ENCODE measurements around the gene CCDC138. TPM values are rescaled to one million over a fixed set of nuclear protein-coding genes. Genes with fewer than 3 reads are reported as not detected.

The CCDC138 gene
- polyA plus RNA-seq, 3 donors: 0.52 to 2.0 (median 0.88) TPM

DNA sequence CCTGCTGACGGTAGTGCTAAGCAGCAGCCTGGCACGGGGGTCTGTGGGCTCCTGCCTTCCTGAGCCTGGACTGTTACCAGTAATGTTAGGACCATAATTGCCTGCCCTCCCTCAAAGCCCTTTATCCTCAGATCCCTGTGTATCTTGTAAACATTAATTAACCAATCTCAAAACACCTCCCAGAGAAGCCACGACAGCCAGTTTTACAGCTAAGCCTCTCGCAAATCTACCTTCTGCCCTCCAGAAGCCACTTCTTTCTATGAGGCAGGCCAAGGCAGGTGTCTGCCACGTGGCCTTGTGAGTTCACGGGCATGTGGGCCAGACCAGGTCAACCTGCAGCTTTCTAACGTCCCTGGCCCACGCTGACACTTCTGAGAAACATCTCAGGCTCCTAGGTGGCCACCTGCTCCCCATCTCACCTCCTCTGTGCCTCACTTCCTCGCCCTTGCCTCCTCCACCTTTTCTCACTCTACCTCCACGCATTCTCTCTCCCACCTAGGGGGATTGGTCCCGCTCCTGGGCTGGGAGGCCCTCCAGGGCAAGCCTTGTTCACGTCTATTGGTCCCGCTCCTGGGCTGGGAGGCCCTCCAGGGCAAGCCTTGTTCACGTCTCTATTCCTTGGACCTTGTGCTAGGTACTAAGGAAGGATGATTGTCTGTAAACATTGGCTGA lies 138.1 kb downstream of the CCDC138 start:
- no peak overlapping the region for H3K27ac ChIP-seq (ENCODE audit: low read depth, low read length)
- WGBS, 3 donors: 71 to 87% (median 83%) methylated on average over 14 of the region's 14 CpGs

DNA sequence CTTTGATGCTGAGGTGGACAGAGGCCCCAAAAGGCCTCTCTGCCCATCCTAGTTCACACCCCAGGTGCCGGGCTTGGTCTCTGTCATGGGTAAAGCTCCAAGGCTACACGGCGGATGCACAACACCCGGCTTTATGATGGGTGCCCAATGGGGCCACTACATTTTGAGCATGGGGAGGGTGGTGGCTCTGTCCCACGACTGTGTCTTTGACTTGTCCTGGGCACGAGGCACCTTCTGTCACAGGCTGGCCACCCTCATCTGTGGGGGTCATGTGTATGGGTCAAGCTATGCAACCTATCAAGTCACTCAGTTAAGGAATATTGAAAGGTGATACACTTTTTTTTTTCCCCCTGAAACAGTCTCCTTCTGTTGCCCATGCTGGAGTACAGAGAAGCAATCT lies 138.7 kb downstream of the CCDC138 start:
- H3K27ac ChIP-seq (ENCODE audit: low read depth, low read length): no peak overlapping the region
- 87 to 97% (median 94%) methylated on average over 6 of the region's 6 CpGs for WGBS, 3 donors

DNA sequence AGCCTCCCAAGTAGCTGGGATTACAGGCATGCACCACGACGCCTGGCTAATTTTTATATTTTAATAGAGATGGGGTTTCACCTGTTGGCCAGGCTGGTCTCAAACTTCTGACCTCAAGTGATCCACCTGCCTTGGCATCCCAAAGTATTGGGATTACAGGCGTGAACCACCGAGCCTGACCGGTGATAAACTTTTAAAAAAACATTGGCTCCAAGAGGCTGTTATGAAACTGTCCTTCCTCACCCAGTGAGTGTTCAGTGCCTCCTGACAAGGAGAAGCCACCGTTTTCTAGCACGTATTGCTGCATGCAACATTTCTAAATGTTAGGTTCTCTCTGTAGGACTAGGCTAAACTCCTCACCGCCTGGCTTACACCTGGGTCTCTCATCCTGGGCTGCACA lies 139.2 kb downstream of the CCDC138 start:
- H3K27ac ChIP-seq (ENCODE audit: low read depth, low read length): no peak overlapping the region
- WGBS, 3 donors: 82 to 88% (median 82%) methylated on average over 8 of the region's 8 CpGs

Other genes starting within 250 kb of the CCDC138 start
- 10 to 100 TPM; 10.6 to 18.2 (median 13.6) TPM for gene RANBP2, start 67.3 kb upstream of the CCDC138 start, polyA plus RNA-seq
- gene EDAR, start 202.4 kb downstream of the CCDC138 start, polyA plus RNA-seq: under 1 TPM in 2 of 3 donors, not detected in 1; 0.03 to 0.12 TPM